GM06990 (cell line): ENCODE data around the gene SHH.

Experiments used
- DNase-seq: peaks from one replicate; pipeline ENCODE4 v3.0.0-alpha.2; 2011; ENCODE audit not compliant: insufficient read length; ENCODE audit errors: extremely low read depth
- H3K27me3 ChIP-seq: replicated peaks from 2 replicates; pipeline ENCODE4 v1.6.0; 2011; ENCODE audit warnings: low read length; ENCODE audit not compliant: control insufficient read depth, insufficient read depth
- H3K36me3 ChIP-seq: 2 replicates; pipeline ENCODE4 v1.5.1; 2011; ENCODE audit warnings: low read length; ENCODE audit not compliant: control insufficient read depth, insufficient read depth
- H3K4me3 ChIP-seq: replicated peaks from 2 replicates; pipeline ENCODE4 v1.5.1; 2011; ENCODE audit warnings: low read depth, mild to moderate bottlenecking, control low read depth, low read length
- TF ChIP-seq, protein P1 (sequence below): IDR thresholded peaks from 2 replicates; pipeline ENCODE4 v1.5.1; 2011; ENCODE audit warnings: low read length, control low read depth, mild to moderate bottlenecking, inconsistent platforms; ENCODE audit not compliant: insufficient read depth, poor library complexity, severe bottlenecking

SHH gene

DNA sequence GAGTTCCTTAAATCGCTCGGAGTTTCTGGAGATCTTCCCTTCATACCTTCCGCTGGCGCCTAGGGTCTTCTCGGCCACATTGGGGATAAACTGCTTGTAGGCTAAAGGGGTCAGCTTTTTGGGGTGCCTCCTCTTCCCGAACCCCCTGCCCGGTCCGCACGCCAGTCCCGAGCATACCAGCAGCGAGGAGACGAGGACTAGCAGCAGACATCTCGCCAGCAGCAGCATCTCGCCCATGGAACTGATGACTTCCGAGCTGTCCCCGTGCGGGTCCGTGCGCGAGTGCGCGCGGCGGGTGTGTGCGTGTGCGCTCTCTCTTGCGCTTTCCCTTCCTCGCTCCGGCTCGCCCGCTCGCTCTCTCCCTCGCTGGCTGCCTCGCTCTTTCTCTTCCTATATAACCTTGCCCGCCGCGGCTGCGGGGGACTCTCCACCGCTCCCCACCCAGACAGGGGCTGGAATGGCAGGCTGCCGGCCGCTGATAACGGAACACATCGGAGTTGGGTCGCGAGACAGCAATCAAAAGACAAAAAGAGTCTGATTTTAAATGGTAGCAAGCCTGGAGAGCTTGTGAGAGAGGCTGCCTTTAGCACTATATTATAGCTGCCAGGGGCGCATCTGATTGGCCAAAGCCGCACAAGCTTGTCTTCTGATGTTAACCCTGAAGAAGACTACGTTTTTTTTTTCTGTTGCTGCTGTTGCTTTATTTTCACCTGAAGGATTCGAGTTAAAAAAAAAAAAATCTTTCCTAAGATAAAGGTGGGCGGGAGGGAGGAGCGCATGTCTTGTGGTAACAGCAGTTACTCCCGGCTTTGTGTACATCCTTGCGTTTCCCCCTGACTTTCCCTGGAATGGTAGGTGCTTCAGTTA is at the start of gene SHH:
SHH (minus strand) TSS at position 569 of the 867 bp plus-strand sequence; CDS start at position 228, 341 bp downstream.
- TF ChIP-seq, protein P1, sequence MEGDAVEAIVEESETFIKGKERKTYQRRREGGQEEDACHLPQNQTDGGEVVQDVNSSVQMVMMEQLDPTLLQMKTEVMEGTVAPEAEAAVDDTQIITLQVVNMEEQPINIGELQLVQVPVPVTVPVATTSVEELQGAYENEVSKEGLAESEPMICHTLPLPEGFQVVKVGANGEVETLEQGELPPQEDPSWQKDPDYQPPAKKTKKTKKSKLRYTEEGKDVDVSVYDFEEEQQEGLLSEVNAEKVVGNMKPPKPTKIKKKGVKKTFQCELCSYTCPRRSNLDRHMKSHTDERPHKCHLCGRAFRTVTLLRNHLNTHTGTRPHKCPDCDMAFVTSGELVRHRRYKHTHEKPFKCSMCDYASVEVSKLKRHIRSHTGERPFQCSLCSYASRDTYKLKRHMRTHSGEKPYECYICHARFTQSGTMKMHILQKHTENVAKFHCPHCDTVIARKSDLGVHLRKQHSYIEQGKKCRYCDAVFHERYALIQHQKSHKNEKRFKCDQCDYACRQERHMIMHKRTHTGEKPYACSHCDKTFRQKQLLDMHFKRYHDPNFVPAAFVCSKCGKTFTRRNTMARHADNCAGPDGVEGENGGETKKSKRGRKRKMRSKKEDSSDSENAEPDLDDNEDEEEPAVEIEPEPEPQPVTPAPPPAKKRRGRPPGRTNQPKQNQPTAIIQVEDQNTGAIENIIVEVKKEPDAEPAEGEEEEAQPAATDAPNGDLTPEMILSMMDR: no peak
- no peak for DNase-seq
- Histone ChIP-seq H3K27me3 (peaks cover 7% of the 10 kb centered on the region), H3K4me3 (no peak within 1 kb of the TSS), H3K36me3 (no peaks in the 10 kb centered on the region)

DNA sequence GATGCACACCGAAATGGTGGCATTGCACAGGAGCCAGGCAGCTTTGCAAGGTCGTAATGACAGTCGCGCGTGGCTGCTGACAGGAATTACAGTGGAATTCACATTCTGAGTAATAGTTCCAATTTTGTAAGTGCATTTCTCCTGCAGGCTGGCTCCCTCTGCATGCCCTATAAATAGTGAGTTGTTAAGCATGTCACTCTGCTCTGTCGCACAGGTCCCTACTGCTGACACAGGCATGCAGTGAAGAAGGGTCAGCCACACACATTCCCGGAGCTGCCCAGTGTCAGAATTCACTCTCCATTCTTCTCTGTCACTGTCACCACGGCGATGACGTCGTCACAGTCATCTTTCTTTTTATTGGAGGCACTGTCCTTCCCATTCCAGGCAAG is 49.2 kb upstream of the SHH start:
- Histone ChIP-seq H3K4me3 (no peak overlapping the region), H3K36me3 (no peaks in the 10 kb centered on the region), H3K27me3 (peaks cover 2% of the 10 kb centered on the region)
- DNase-seq: no peak
- TF ChIP-seq, protein P1: no peak

DNA sequence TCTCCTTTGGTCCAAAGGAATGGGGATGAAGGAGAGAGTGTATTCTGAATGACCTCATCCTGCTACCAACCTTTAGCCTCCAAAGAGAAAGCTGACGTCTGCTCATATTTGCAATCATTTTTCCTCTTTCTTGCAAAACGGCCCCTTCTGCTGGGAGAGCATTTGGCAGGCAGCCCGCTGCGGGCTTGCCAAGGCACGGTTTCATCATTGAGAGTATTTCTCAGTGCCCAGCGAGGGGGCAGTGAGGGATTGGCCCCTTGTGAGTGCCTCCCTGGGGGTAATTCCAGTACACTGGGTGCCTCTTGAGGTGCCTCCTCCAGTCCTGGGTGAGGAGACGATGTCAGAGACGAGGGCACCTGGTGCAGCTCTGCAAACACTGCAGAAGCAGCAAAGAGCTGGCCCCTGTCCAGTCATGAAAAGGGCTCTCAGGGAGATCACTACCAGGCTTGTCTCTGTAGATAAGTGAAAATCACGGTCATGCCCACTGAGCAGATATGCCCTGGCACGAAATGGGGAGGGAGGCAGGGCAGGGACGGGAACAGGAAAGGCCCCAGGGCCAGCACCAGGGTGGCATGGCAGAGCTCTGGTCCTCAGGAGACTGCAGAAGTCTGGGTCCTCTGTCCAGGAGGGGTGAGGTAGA is 48.7 kb upstream of the SHH start:
- no peak overlapping the region for H3K4me3 ChIP-seq
- TF ChIP-seq, protein P1: no peak
- no peak for DNase-seq
- peaks cover 2% of the 10 kb centered on the region for H3K27me3 ChIP-seq
- no peaks in the 10 kb centered on the region for H3K36me3 ChIP-seq

DNA sequence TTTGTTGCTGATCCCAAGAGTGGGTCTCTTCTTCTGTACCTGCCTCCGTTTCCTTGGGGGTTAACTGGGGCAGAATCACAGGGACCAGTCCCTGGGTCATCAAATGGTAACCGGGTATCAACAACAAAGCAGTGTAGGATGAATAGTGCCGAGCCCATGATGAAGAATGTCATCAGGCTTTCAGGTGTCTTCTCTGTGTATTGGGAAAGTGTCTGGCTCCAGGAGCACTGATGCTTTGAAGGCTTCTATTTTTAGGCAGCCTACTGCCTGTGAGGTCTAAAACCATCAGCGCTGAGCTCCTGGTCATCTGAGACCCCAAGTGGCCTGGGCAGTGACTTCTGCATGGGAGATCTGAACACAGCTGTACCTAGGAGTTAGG is 48.2 kb upstream of the SHH start:
- Histone ChIP-seq H3K36me3 (no peaks in the 10 kb centered on the region), H3K27me3 (peaks cover 2% of the 10 kb centered on the region), H3K4me3 (no peak overlapping the region)
- no peak for DNase-seq
- TF ChIP-seq, protein P1: no peak

DNA sequence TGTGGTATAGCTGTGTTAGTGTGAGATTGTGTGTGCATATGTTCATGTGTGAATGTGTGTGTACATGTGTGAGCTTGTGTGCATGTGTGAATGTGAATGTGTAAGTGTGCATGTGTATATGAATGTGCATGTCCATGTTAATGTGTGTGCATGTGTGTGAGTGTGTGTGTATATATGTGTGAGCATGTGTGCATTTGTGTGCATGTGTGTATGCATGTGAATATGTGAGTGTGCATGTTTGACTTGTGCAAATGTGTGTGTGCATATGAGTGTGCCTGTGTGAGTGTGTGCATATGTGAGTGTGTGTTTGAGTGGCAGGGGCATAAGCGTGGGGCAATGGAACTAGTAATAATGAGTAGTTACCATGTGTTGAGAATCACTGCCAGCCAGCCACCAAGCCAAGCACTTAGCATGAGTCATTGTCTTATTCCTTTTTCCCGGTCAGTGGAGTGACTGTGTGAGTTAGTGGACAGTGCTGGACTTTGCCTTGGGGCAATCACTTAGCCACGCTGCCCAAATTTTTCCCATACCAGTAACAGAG is 46.3 kb upstream of the SHH start:
- Histone ChIP-seq H3K4me3 (no peak overlapping the region), H3K27me3 (peaks cover 2% of the 10 kb centered on the region), H3K36me3 (no peaks in the 10 kb centered on the region)
- TF ChIP-seq, protein P1: no peak
- DNase-seq: no peak
